Body of pancreas (tissue), 4 donors: ENCODE data around the gene OSTN. TPM values are rescaled to one million over a fixed set of nuclear protein-coding genes. Genes with fewer than 3 reads are reported as not detected.

ENCODE experiments used
- ATAC-seq: fragments of 150-250 bp; one replicate; pipeline ENCODE4 v1.9.1; 2016
- DNase-seq, 4 donors: peaks; one replicate each; pipeline ENCODE4 v3.0.0-alpha.2; 2019
- H3K27ac ChIP-seq, 4 donors: fragments of 200-600 bp; sonication (generic); 1 replicate in 3 of 4; 2 replicates in 1 of 4; pipeline versions ENCODE4 v1.5.1 to v1.6.1; 2016 to 2019; ENCODE audit warnings: mild to moderate bottlenecking in 1 of 4, mixed read lengths in 1 of 4, moderate library complexity in 1 of 4
- H3K27me3 ChIP-seq, 2 donors: fragments of 200-600 bp; sonication (generic); one replicate each; pipeline ENCODE4 v1.6.0; 2016; ENCODE audit warnings: mild to moderate bottlenecking in 1 of 2
- H3K36me3 ChIP-seq, 2 donors: fragments of 200-600 bp; sonication (generic); replicated peaks in 1 of 2; 2 replicates each; pipeline ENCODE4 v1.5.1; 2016; ENCODE audit warnings: low read depth in 2 of 2; ENCODE audit not compliant: insufficient read depth in 1 of 2
- H3K4me1 ChIP-seq: fragments of 200-600 bp; sonication (generic); one replicate; pipeline ENCODE4 v1.6.0; 2016
- H3K4me3 ChIP-seq, 2 donors: fragments of 200-600 bp; sonication (generic); 1 replicate in 1 of 2; 2 replicates in 1 of 2; pipeline ENCODE4 v1.5.1; 2016 to 2019
- H3K9me3 ChIP-seq, 3 donors: fragments of 200-600 bp; sonication (generic); 1 replicate in 2 of 3; 2 replicates in 1 of 3; pipeline ENCODE4 v1.5.1; 2016
- CTCF ChIP-seq, 7 experiments: fragments of 450-650 bp in 4 of 7; fragments of 200-600 bp in 3 of 7; sonication (generic) in 3 of 7; IDR thresholded peaks; one replicate each; pipeline ENCODE4 v1.5.1; 2016 to 2019; ENCODE audit warnings: antibody characterized with exemption in 7 of 7
- POLR2A ChIP-seq, 3 donors: fragments of 450-650 bp; IDR thresholded peaks; one replicate each; pipeline ENCODE4 v1.6.1; 2016; ENCODE audit warnings: antibody characterized with exemption in 3 of 3, mild to moderate bottlenecking in 2 of 3
- whole genome bisulfite sequencing, 2 donors: methylation state at CpG; one replicate each; pipeline ENCODE4 v1.1.5; 2017; 5-methylcytosine and 5-hydroxymethylcytosine counted together
- intact Hi-C: fragments of 100-400 bp; cut with DNase I; formaldehyde crosslinking; loops from one replicate; pipeline ENCODE4 v1.15.1; 2023
- total RNA-seq, 2 donors: library from RNA; depleted of rRNA; stranded (reverse); fragments of >200 nt; gene quantifications; one replicate each; pipeline ENCODE4 v1.1.0, GENCODE V29; 2016

The OSTN gene
- total RNA-seq, 2 donors from 2014 or later: not detected

GRCh38 chr3:191261304-191261638, 62.2 kb downstream of the OSTN start:
- no peak for ATAC-seq

GRCh38 chr3:191262650-191263049, 63.6 kb downstream of the OSTN start:
- H3K4me1 ChIP-seq: no peaks in the 10 kb centered on the region
- no peak for ATAC-seq
- H3K27me3 ChIP-seq: no peaks in the 10 kb centered on the region
- no peaks in the 10 kb centered on the region for H3K9me3 ChIP-seq
- intact Hi-C loops: no loop called here
- TF ChIP-seq POLR2A (IDR thresholded peaks at IDR 0.05) (no peak), CTCF (IDR thresholded peaks at IDR 0.05) (no peak)
- DNase-seq: no peak
- H3K27ac ChIP-seq: no peak overlapping the region
- WGBS, 2 donors: 31 to 38% methylated on average over 1 of the region's 1 CpG
- no peaks in the 10 kb centered on the region for H3K36me3 ChIP-seq
- H3K4me3 ChIP-seq: no peak overlapping the region

More at GRCh38 chr3:191261304-191261638, 62.2 kb downstream of the OSTN start:
- Histone ChIP-seq H3K9me3 (no peaks in the 10 kb centered on the region), H3K36me3 (no peaks in the 10 kb centered on the region), H3K4me1 (no peaks in the 10 kb centered on the region), H3K4me3 (no peak overlapping the region), H3K27me3 (no peaks in the 10 kb centered on the region), H3K27ac (no peak overlapping the region)
- intact Hi-C loops: no loop called here
- DNase-seq: no peak
- TF ChIP-seq CTCF (IDR thresholded peaks at IDR 0.05) (no peak), POLR2A (IDR thresholded peaks at IDR 0.05) (no peak)

GRCh38 chr3:191263365-191263764, 64.3 kb downstream of the OSTN start:
- H3K4me3 ChIP-seq: no peak overlapping the region
- intact Hi-C loops: no loop called here
- H3K9me3 ChIP-seq: no peaks in the 10 kb centered on the region
- DNase-seq (no peak), ATAC-seq (no peak)
- H3K4me1 ChIP-seq: no peaks in the 10 kb centered on the region
- no peaks in the 10 kb centered on the region for H3K36me3 ChIP-seq
- no peaks in the 10 kb centered on the region for H3K27me3 ChIP-seq
- H3K27ac ChIP-seq: no peak overlapping the region
- TF ChIP-seq POLR2A (IDR thresholded peaks at IDR 0.05) (no peak), CTCF (IDR thresholded peaks at IDR 0.05) (no peak)

- Histone ChIP-seq H3K27me3 (no peaks in the 10 kb centered on the region), H3K36me3 (no peaks in the 10 kb centered on the region), H3K4me1 (no peaks in the 10 kb centered on the region), H3K4me3 (no peak overlapping the region), H3K27ac (no peak overlapping the region), H3K9me3 (no peaks in the 10 kb centered on the region)
- no peak for ATAC-seq
- no peak for TF ChIP-seq POLR2A (IDR thresholded peaks at IDR 0.05)
- TF ChIP-seq CTCF (IDR thresholded peaks at IDR 0.05): no peak
- intact Hi-C loops: no loop called here
- DNase-seq: no peak
- WGBS, 2 donors: 44 to 71% methylated on average over 3 of the region's 3 CpGs
Measured at GRCh38 chr3:191263850-191264249, 64.8 kb downstream of the OSTN start.

- no peaks in the 10 kb centered on the region for H3K9me3 ChIP-seq
- H3K36me3 ChIP-seq: no peaks in the 10 kb centered on the region
- ATAC-seq (no peak), DNase-seq (no peak)
- intact Hi-C loops: no loop called here
- H3K4me3 ChIP-seq: no peak overlapping the region
- no peak overlapping the region for H3K27ac ChIP-seq
- H3K27me3 ChIP-seq: no peaks in the 10 kb centered on the region
- TF ChIP-seq POLR2A (IDR thresholded peaks at IDR 0.05) (no peak), CTCF (IDR thresholded peaks at IDR 0.05) (no peak)
- H3K4me1 ChIP-seq: no peaks in the 10 kb centered on the region
Measured at GRCh38 chr3:191268737-191269136, 69.7 kb downstream of the OSTN start.
